Chondrocyte (in vitro differentiated cells): ENCODE measurements around the gene PCNX1. TPM values are rescaled to one million over a fixed set of nuclear protein-coding genes. Genes with fewer than 3 reads are reported as not detected.

Experiments used
- DNase-seq: peaks from one replicate; pipeline ENCODE4 v3.0.0; 2021; ENCODE audit warnings: mixed read lengths, low spot score
- H3K27ac Mint-ChIP-seq: one replicate; pipeline ENCODE4 v1.8.0; 2021; ENCODE audit warnings: mild to moderate bottlenecking, moderate library complexity, mixed read lengths; ENCODE audit not compliant: unreplicated experiment
- H3K27me3 Mint-ChIP-seq: 2 replicates; pipeline ENCODE4 v1.8.0; 2021; ENCODE audit warnings: low read depth, mixed read lengths
- H3K36me3 Mint-ChIP-seq: 2 replicates; pipeline ENCODE4 v1.8.0; 2021; ENCODE audit warnings: low read depth, mixed read lengths
- H3K4me1 Mint-ChIP-seq: 2 replicates; pipeline ENCODE4 v1.8.0; 2021; ENCODE audit warnings: low read depth, mild to moderate bottlenecking, mixed read lengths
- H3K4me3 Mint-ChIP-seq: one replicate; pipeline ENCODE4 v1.8.0; 2021; ENCODE audit warnings: mild to moderate bottlenecking, moderate library complexity, mixed read lengths; ENCODE audit not compliant: unreplicated experiment
- H3K9me3 Mint-ChIP-seq: 2 replicates; pipeline ENCODE4 v1.8.0; 2021; ENCODE audit warnings: low read depth, mixed read lengths
- total RNA-seq: library from RNA; stranded (reverse); gene quantifications from 3 replicates; pipeline ENCODE4 v1.2.1, GENCODE V29; 2021
- TF ChIP-seq, protein P1 (sequence below): fragments of 200-600 bp; sonication (generic); IDR thresholded peaks from 2 replicates; pipeline ENCODE4 v1.5.0; 2021; ENCODE audit warnings: antibody characterized with exemption, mild to moderate bottlenecking, moderate library complexity

PCNX1 gene
- total RNA-seq, 1 donor from 2014 or later: 54.3 TPM

DNA sequence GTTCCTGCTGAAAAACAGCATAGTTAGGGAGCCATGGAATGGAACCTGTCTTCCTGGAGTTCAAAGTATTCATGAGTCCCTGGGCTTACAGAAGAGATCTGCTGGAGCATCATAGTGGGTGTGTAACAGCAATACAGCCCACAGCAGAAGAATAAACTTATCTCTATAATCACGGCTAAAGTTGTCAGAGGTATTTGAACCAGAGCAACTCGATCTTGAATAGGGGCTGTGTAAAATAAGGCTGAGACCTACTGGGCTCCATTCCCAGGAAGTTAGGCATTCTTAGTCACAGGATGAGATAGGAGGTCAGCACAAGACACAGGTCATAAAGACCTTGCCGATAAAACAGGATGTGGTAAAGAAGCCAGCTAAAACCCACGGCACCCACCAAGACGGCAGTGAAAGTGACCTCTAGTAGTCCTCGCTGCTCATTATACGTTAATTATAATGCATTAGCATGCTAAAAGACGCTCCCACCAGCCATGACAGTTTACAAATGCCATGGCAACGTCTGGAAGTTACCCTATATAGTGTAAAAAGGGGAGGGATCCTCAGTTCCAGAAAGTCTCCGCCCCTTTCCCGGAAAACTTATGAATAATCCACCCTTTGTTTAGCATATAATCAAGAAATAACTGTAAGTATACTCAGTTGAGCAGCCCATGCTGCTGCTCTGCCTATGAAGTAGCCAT, 223.4 kb downstream of the PCNX1 start:
- Mint-ChIP-seq H3K27ac (no peak overlapping the region), H3K4me1 (no peaks in the 10 kb centered on the region), H3K9me3 (no peaks in the 10 kb centered on the region), H3K27me3 (no peaks in the 10 kb centered on the region), H3K36me3 (no peaks in the 10 kb centered on the region), H3K4me3 (no peak overlapping the region)
- no peak for DNase-seq
- TF ChIP-seq, protein P1, sequence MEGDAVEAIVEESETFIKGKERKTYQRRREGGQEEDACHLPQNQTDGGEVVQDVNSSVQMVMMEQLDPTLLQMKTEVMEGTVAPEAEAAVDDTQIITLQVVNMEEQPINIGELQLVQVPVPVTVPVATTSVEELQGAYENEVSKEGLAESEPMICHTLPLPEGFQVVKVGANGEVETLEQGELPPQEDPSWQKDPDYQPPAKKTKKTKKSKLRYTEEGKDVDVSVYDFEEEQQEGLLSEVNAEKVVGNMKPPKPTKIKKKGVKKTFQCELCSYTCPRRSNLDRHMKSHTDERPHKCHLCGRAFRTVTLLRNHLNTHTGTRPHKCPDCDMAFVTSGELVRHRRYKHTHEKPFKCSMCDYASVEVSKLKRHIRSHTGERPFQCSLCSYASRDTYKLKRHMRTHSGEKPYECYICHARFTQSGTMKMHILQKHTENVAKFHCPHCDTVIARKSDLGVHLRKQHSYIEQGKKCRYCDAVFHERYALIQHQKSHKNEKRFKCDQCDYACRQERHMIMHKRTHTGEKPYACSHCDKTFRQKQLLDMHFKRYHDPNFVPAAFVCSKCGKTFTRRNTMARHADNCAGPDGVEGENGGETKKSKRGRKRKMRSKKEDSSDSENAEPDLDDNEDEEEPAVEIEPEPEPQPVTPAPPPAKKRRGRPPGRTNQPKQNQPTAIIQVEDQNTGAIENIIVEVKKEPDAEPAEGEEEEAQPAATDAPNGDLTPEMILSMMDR: no peak

DNA sequence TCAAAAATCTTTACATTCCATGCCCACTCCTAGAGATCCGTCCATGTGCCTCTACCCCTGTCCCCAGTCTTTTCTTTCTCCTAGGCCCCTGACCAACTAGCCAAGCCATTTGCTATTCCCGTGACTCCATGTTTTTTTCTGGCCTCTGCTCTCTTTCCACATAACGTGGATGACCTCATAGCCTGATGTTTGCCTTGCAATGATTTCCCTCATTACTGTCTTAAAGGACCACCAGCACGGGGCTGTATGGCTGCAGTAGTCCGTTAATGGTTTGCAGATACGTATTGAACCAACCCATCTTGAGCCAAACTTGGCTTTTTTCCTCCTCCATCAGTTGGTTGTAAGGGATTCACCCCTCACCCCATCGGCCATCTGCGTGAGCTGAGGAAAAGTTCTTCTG, 226.0 kb downstream of the PCNX1 start:
- H3K27ac Mint-ChIP-seq: no peak overlapping the region
- no peak overlapping the region for H3K4me3 Mint-ChIP-seq
- TF ChIP-seq, protein P1: no peak
- no peak for DNase-seq
- no peaks in the 10 kb centered on the region for H3K4me1 Mint-ChIP-seq
- H3K36me3 Mint-ChIP-seq: peaks cover 4% of the 10 kb centered on the region
- H3K27me3 Mint-ChIP-seq: no peaks in the 10 kb centered on the region
- peaks cover 9% of the 10 kb centered on the region for H3K9me3 Mint-ChIP-seq

DNA sequence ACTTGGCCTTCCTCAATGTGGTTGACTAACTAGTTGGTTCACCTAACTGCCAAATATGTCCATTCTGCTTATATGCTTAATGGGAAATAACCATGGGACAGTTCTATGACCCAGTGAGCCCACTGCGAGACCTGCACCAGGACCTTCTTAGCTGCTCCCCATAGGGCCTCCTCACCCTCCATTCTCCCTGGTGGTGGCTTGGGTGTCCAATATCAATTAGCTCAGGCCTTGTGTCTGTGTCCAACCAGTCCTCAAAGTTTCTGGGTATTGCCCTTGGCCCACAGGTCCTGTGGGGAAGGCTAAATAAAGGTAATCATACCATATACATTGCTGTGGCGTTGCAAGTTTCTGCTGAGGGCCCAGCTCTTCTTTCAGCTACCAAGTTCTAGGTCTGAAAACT, 228.2 kb downstream of the PCNX1 start:
- DNase-seq: no peak
- peaks cover 4% of the 10 kb centered on the region for H3K4me1 Mint-ChIP-seq
- H3K27ac Mint-ChIP-seq: no peak overlapping the region
- no peaks in the 10 kb centered on the region for H3K27me3 Mint-ChIP-seq
- H3K36me3 Mint-ChIP-seq: peaks cover 4% of the 10 kb centered on the region
- no peak overlapping the region for H3K4me3 Mint-ChIP-seq
- H3K9me3 Mint-ChIP-seq: peaks cover 9% of the 10 kb centered on the region
- TF ChIP-seq, protein P1: no peak

DNA sequence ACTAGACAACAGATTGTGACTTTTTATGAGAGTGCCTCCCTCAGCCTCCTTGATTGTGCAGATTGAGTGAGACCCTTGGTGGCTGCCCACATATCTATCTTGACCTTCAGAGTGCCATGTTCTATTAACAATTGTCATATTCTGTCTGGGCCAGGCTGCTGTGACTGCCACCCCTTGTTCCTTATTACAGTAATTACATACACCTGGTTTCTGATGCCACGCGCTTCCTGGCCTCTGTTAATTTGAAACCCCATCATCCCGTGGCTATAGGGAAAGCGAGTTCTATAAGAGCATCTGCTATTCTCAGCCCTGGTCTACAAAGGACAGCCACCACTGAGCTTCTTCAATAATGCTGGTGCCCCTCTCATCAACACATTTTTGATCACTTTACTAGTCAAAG, 228.7 kb downstream of the PCNX1 start:
- peaks cover 4% of the 10 kb centered on the region for H3K36me3 Mint-ChIP-seq
- no peak for DNase-seq
- no peak overlapping the region for H3K4me3 Mint-ChIP-seq
- no peaks in the 10 kb centered on the region for H3K27me3 Mint-ChIP-seq
- TF ChIP-seq, protein P1: no peak
- no peak overlapping the region for H3K27ac Mint-ChIP-seq
- peaks cover 9% of the 10 kb centered on the region for H3K9me3 Mint-ChIP-seq
- peaks cover 4% of the 10 kb centered on the region for H3K4me1 Mint-ChIP-seq

DNA sequence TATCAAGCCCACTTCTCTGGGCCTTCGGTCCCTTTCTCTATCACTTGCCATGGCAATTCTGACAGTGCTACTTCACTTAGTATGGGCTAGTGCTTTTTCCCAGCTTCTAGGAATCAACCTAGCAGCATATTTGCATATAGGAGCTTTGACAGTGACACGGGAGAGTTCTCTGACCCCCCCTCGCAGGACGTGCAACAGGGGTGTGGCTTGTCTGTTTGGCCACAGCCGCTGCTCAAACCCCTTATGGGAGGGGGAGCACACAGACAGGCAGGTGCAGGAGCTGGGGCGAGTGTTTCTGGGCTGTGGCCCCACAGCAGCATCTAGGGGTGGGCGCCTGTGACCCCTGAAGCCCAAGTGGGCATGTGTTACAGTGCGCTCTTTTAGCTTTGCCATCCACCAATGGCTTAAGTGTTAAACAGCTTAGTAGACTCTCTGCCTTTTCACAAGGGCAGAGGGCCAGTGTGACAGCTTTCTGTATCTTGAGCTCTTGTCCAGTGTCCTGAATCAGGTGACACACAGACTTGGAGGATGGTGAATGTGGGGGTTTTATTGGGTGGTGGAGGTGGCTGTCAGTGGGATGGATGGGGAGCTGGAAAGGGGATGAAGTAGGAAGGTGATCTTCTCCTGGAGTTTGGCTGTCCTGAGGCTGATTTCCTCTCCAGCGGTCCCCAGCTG, 229.3 kb downstream of the PCNX1 start:
- no peak overlapping the region for H3K27ac Mint-ChIP-seq
- TF ChIP-seq, protein P1: no peak
- H3K36me3 Mint-ChIP-seq: peaks cover 4% of the 10 kb centered on the region
- H3K27me3 Mint-ChIP-seq: no peaks in the 10 kb centered on the region
- DNase-seq: no peak
- H3K4me1 Mint-ChIP-seq: peaks cover 4% of the 10 kb centered on the region
- peaks cover 9% of the 10 kb centered on the region for H3K9me3 Mint-ChIP-seq
- H3K4me3 Mint-ChIP-seq: no peak overlapping the region
